Smooth muscle cell (in vitro differentiated cells): ENCODE results near the gene SLC9A3. TPM values are rescaled to one million over a fixed set of nuclear protein-coding genes. Genes with fewer than 3 reads are reported as not detected.
A peak's percentile ranks its signal among the peaks of the same experiment; 100 is the strongest.

Experiments used
- DNase-seq: peaks from one replicate; lab custom pipeline; 2025; ENCODE audit not compliant: unreplicated experiment; lab: John Stamatoyannopoulos, UW
- H2AFZ ChIP-seq: fragments of 200-600 bp; sonication (generic); 2 replicates; pipeline ENCODE4 v1.6.0; 2016; ENCODE audit warnings: antibody characterized with exemption, low read depth, mild to moderate bottlenecking
- H3F3A ChIP-seq: fragments of 200-600 bp; sonication (generic); 2 replicates; pipeline ENCODE4 v1.6.0; 2017; ENCODE audit warnings: antibody characterized with exemption, low read depth
- H3K27ac ChIP-seq: fragments of 200-600 bp; sonication (generic); 2 replicates; pipeline ENCODE4 v1.5.1; 2016; ENCODE audit warnings: low read depth, mild to moderate bottlenecking
- H3K27me3 ChIP-seq: fragments of 200-600 bp; sonication (generic); 2 replicates; pipeline ENCODE4 v1.6.1; 2016; ENCODE audit warnings: low read depth, mild to moderate bottlenecking
- H3K36me3 ChIP-seq: fragments of 200-600 bp; sonication (generic); 2 replicates; pipeline ENCODE4 v1.5.1; 2016; ENCODE audit warnings: low read depth
- H3K4me1 ChIP-seq: fragments of 200-600 bp; sonication (generic); 2 replicates; pipeline ENCODE4 v1.5.1; 2016; ENCODE audit warnings: low read depth
- H3K4me2 ChIP-seq: fragments of 200-600 bp; sonication (generic); 2 replicates; pipeline ENCODE4 v1.6.0; 2016; ENCODE audit warnings: mild to moderate bottlenecking
- H3K4me3 ChIP-seq: fragments of 200-600 bp; sonication (generic); 2 replicates; pipeline ENCODE4 v1.5.1; 2016; ENCODE audit warnings: mild to moderate bottlenecking
- H3K79me2 ChIP-seq: fragments of 200-600 bp; sonication (generic); 2 replicates; pipeline ENCODE4 v1.6.0; 2016; ENCODE audit warnings: low read depth, mild to moderate bottlenecking
- H3K9ac ChIP-seq: fragments of 200-600 bp; sonication (generic); 2 replicates; pipeline ENCODE4 v1.6.0; 2016; ENCODE audit warnings: low read depth
- H3K9me3 ChIP-seq: fragments of 200-600 bp; sonication (generic); replicated peaks from 2 replicates; pipeline ENCODE4 v1.5.1; 2016; ENCODE audit warnings: low read depth
- H4K20me1 ChIP-seq: fragments of 200-600 bp; sonication (generic); 2 replicates; pipeline ENCODE4 v1.6.0; 2016; ENCODE audit warnings: low read depth
- WGBS: methylation state at CpG from one replicate; pipeline ENCODE4 v1.1.7; 2016; ENCODE audit warnings: low lambda C conversion rate; 5-methylcytosine and 5-hydroxymethylcytosine counted together
- polyA plus RNA-seq: library from polyadenylated mRNA; unstranded; fragments of >200 nt; fragmentation: Nextera tagmentation; extraction: Ambion mirVana; gene quantifications from 2 replicates; pipeline ENCODE4 v1.2.1, GENCODE V29; 2016
- total RNA-seq: library from RNA; depleted of rRNA; stranded (reverse); fragments of >200 nt; gene quantifications from 2 replicates; pipeline ENCODE4 v1.2.3, GENCODE V29; 2014
- TF ChIP-seq, protein P1 (sequence below): fragments of 200-600 bp; sonication (generic); IDR thresholded peaks from 2 replicates; pipeline ENCODE4 v1.5.1; 2017; ENCODE audit warnings: borderline replicate concordance, mild to moderate bottlenecking, antibody characterized with exemption; ENCODE audit not compliant: insufficient read depth, poor library complexity, severe bottlenecking

Gene SLC9A3
- total and polyA plus RNA-seq, 2 experiments from 2014 or later = 1.1 to 1.8 TPM

DNA sequence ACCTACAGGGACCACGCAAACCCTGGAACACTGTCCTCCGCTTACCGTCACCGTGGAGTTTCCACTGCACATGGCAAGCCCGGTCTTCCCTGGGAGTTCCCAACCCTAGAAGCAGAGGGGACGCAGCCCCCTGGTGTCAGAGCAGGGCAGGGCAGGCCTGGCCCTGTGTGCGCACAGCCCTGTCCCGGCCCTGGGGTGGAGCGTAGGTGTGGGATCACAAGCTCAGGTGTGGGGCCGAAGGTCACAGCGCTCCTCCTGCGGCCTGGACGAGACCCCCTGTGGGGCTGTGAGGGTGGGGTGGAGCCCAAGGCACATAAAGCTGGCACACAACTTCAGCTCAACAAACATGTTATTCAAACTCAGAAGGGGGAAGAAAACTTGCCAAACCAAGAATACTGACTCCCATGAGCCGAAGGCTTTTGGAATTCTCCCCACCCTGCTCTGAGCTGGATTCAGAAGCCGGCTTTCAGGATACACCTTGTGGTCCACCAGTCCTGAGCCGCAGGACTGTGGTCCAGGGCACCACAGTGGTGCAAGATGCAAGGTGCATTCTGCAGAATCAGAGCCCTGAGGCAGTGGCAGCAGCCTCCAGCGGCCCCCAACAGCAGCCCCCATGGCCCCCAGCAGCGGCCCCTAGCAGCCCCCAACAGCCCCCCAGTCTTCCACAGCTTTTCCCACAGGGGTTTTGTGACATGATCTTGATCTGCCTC lies 93.1 kb downstream of the SLC9A3 start:
- TF ChIP-seq, protein P1, sequence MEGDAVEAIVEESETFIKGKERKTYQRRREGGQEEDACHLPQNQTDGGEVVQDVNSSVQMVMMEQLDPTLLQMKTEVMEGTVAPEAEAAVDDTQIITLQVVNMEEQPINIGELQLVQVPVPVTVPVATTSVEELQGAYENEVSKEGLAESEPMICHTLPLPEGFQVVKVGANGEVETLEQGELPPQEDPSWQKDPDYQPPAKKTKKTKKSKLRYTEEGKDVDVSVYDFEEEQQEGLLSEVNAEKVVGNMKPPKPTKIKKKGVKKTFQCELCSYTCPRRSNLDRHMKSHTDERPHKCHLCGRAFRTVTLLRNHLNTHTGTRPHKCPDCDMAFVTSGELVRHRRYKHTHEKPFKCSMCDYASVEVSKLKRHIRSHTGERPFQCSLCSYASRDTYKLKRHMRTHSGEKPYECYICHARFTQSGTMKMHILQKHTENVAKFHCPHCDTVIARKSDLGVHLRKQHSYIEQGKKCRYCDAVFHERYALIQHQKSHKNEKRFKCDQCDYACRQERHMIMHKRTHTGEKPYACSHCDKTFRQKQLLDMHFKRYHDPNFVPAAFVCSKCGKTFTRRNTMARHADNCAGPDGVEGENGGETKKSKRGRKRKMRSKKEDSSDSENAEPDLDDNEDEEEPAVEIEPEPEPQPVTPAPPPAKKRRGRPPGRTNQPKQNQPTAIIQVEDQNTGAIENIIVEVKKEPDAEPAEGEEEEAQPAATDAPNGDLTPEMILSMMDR = peak; percentile 76
- WGBS = 59% methylated on average over 16 of the region's 18 CpGs
- DNase-seq = no peak

DNA sequence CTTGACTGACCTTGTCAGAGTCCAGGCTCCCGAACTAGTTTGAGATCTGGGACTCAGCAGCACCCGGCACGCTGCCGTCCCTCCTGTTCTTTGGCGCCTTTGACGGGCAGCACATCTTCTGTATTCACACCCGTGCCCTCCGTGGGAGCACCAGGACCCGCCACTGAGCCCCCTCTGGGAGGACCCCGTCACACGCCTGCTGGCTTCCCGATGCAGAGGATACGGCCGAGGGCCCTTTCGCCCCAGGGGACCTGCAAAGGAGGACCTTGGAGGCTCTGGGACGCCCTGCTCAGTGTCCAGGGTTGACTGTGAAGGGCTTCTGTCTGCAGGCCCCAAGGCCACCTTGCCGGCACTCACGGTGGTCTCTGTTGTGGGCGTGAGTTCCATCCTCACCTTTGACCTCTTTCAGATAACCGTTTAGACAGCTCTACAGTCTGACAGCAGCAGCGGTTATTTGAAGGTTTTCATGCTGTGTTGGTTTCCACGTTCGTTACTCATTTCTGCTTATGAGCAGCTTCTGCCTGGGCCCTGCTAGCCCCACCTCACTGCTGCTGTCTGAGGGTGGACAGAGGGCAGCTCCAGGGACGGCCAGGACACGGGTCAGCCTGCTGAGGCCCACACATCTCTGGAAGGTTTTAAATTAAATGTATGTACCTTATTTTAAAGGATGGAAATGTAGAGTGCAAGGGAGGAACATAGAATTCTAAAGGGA lies 93.9 kb downstream of the SLC9A3 start:
- H2AFZ ChIP-seq = no peak overlapping the region
- TF ChIP-seq, protein P1 = no peak
- H3K79me2 ChIP-seq = no peaks in the 10 kb centered on the region
- no peaks in the 10 kb centered on the region for H4K20me1 ChIP-seq
- H3K9ac ChIP-seq = no peak overlapping the region
- H3K36me3 ChIP-seq = no peaks in the 10 kb centered on the region
- no peak for DNase-seq
- H3K27me3 ChIP-seq = no peaks in the 10 kb centered on the region
- H3K4me3 ChIP-seq = no peak overlapping the region
- no peaks in the 10 kb centered on the region for H3K4me1 ChIP-seq
- peak overlapping the region; percentile 16 for H3K27ac ChIP-seq
- WGBS = 90% methylated on average over 19 of the region's 25 CpGs
- no peak overlapping the region for H3K4me2 ChIP-seq
- no peaks in the 10 kb centered on the region for H3F3A ChIP-seq
- H3K9me3 ChIP-seq = no peaks in the 10 kb centered on the region

More for the DNA sequence above, 93.1 kb downstream of the SLC9A3 start:
- no peaks in the 10 kb centered on the region for H3F3A ChIP-seq
- H3K27ac ChIP-seq = no peak overlapping the region
- H3K27me3 ChIP-seq = no peaks in the 10 kb centered on the region
- H3K4me2 ChIP-seq = no peak overlapping the region
- H3K9me3 ChIP-seq = no peaks in the 10 kb centered on the region
- H3K4me1 ChIP-seq = no peaks in the 10 kb centered on the region
- H3K36me3 ChIP-seq = no peaks in the 10 kb centered on the region
- H4K20me1 ChIP-seq = no peaks in the 10 kb centered on the region
- H3K79me2 ChIP-seq = no peaks in the 10 kb centered on the region
- no peak overlapping the region for H2AFZ ChIP-seq
- H3K4me3 ChIP-seq = no peak overlapping the region
- no peak overlapping the region for H3K9ac ChIP-seq

DNA sequence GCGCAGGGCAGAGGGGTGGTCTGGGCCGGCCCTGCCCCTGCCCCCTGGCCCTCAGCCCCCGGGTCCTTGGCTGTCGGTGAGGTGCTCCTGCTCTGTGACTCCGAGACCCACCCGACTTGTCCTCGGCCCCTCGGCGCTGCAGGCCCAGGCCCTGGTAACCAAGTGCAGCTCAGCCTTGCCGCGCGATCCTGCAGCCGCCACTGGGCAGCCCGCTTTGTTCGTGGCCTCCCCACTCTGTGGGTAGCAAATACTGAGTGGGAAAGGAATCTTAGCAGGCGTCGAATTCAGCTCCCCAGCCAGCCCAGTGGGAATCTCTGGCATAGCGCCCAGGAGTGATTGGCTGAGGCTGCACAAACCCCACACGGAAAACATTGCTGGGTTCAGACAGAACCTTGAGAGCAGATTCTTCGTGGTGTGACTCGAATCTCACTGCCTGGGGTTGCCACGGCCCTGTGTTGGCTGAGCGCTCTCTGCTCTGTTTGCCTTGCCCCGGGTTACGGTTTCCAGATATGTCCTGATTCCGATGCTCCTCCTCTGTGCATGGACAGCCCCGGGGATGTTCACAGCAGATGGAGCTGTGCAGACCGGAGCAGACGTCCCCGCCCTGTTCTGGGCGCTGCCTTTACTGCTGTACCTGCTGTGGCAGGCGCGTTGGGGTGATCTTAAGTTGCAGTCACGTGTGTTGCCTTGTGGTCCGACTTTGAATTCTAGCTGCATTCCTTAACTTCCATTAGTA lies 94.6 kb downstream of the SLC9A3 start:
- H3K79me2 ChIP-seq = no peaks in the 10 kb centered on the region
- no peak overlapping the region for H2AFZ ChIP-seq
- DNase-seq = no peak
- TF ChIP-seq, protein P1 = no peak
- no peaks in the 10 kb centered on the region for H3K36me3 ChIP-seq
- no peaks in the 10 kb centered on the region for H4K20me1 ChIP-seq
- WGBS = 74% methylated on average over 30 of the region's 35 CpGs
- peak overlapping the region; percentile 16 for H3K27ac ChIP-seq
- no peak overlapping the region for H3K4me2 ChIP-seq
- H3K4me1 ChIP-seq = no peaks in the 10 kb centered on the region
- H3K9ac ChIP-seq = no peak overlapping the region
- no peak overlapping the region for H3K4me3 ChIP-seq
- no peaks in the 10 kb centered on the region for H3F3A ChIP-seq
- no peaks in the 10 kb centered on the region for H3K27me3 ChIP-seq
- H3K9me3 ChIP-seq = no peaks in the 10 kb centered on the region
